ENCODE measurements around the gene CAMTA1. TPM values are rescaled to one million over a fixed set of nuclear protein-coding genes. Genes with fewer than 3 reads are reported as not detected.

The CAMTA1 gene
- total and polyA plus RNA-seq, 4 donors: 18.0 to 93.5 (median 35.8) TPM

DNA sequence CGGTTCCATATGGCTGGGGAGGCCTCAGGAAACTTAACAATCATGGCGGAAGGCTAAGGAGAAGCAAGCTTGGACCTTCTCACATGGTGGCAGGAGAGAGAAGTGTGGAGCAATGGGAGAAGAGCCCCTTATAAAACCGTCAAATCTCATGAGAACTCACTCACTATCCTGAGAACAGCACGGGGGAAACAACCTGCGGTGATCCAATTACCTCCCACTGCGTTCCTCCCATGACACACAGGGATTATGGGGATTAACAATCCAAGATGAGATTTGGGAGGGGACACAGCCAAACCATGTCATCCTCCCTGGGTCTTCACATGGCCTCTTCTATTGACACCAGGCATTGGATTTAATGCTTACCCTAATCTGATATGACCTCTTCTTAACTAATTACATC is 530.7 kb downstream of the CAMTA1 start (continued):
- no peak for TF ChIP-seq NR2F2 (IDR thresholded peaks at IDR 0.05)
- TF ChIP-seq HNF4G (IDR thresholded peaks at IDR 0.05): no peak
- TF ChIP-seq YY1 (IDR thresholded peaks at IDR 0.05): no peak
- TF ChIP-seq RAD21 (IDR thresholded peaks at IDR 0.05): no peak
- TF ChIP-seq, protein P1, sequence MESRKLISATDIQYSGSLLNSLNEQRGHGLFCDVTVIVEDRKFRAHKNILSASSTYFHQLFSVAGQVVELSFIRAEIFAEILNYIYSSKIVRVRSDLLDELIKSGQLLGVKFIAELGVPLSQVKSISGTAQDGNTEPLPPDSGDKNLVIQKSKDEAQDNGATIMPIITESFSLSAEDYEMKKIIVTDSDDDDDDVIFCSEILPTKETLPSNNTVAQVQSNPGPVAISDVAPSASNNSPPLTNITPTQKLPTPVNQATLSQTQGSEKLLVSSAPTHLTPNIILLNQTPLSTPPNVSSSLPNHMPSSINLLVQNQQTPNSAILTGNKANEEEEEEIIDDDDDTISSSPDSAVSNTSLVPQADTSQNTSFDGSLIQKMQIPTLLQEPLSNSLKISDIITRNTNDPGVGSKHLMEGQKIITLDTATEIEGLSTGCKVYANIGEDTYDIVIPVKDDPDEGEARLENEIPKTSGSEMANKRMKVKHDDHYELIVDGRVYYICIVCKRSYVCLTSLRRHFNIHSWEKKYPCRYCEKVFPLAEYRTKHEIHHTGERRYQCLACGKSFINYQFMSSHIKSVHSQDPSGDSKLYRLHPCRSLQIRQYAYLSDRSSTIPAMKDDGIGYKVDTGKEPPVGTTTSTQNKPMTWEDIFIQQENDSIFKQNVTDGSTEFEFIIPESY (IDR thresholded peaks at IDR 0.05): no peak

DNA sequence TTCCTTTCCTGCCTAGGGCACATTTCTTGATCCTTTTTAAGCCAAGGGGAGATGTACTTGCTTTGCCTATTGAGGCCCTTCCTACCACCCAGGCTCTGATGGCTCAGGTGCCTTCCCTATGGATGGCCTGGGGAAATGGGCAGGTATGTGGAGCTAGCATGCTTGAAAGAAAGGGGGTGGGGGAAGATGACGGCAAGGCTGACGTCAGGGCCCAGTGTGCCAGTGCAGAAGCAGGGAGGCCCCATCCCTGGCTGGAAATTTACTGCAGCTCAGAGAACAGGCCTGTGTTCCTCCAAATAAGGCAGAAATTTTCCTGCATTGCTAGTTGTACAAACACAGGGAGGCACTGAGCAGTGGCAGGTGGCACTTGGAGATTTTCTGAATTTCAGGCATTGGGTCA is 532.6 kb downstream of the CAMTA1 start:
- DNase-seq (ENCODE audit: low spot score): no peak
- no peaks in the 10 kb centered on the region for H3K4me1 ChIP-seq (ENCODE audit: control insufficient read depth in 4 of 4, insufficient read depth in 4 of 4, low read length in 3 of 4)
- H3K36me3 ChIP-seq (ENCODE audit: control insufficient read depth in 4 of 4, insufficient read depth in 3 of 4, low read depth in 1 of 4, low read length in 3 of 4): no peaks in the 10 kb centered on the region
- no peak overlapping the region for H3K9ac ChIP-seq (ENCODE audit: low read depth in 1 of 2, low read length in 2 of 2)
- H3K9me3 ChIP-seq (ENCODE audit: control insufficient read depth in 4 of 4, low read length in 3 of 4): no peaks in the 10 kb centered on the region
- H3K27me3 ChIP-seq (ENCODE audit: control insufficient read depth in 4 of 4, insufficient read depth in 4 of 4, low read length in 3 of 4): no peaks in the 10 kb centered on the region
- H3K4me3 ChIP-seq (ENCODE audit: low read depth in 1 of 3, low read length in 3 of 3): no peak overlapping the region
- TF ChIP-seq FOXA1 (IDR thresholded peaks at IDR 0.05): no peak
- no peak for TF ChIP-seq SP1 (IDR thresholded peaks at IDR 0.05)
- TF ChIP-seq HNF4G (IDR thresholded peaks at IDR 0.05): no peak
- TF ChIP-seq NR2F2 (IDR thresholded peaks at IDR 0.05): no peak
- TF ChIP-seq FOXA2 (IDR thresholded peaks at IDR 0.05): no peak
- TF ChIP-seq EGR1 (IDR thresholded peaks at IDR 0.05; ENCODE audit: low read depth in 2 of 2): no peak
- no peak for TF ChIP-seq TAF1 (conservative IDR thresholded peaks at IDR 0.05)
- TF ChIP-seq YY1 (IDR thresholded peaks at IDR 0.05): no peak
- no peak for TF ChIP-seq GABPA (IDR thresholded peaks at IDR 0.05 in 1 of 2, conservative IDR thresholded peaks at IDR 0.05 in 1 of 2)
- TF ChIP-seq, protein P1 (IDR thresholded peaks at IDR 0.05): no peak
- no peak overlapping the region for H3K27ac ChIP-seq (ENCODE audit: low read depth in 1 of 2, low read length in 2 of 2)
- WGBS: 95% methylated on average over 2 of the region's 2 CpGs

DNA sequence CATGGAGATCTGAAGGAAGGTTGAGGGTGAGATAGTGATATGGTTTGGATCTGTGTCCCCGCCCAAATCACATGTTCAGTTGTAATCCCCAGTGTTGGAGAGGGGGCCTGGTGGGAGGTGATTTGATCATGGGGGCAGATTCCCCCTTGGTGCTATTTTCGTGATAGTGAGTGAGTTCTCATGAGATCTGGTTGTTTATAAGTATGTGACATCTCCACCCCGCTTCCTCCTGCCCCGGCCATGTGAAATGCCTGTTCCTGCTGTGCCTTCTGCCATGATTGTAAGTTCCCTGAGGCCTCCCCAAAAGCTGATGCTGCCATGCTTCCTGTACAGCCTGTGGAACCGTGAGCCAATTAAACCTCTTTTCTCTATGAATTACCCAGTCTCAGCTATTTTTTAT is 533.9 kb downstream of the CAMTA1 start:
- H3K27me3 ChIP-seq (ENCODE audit: control insufficient read depth in 4 of 4, insufficient read depth in 4 of 4, low read length in 3 of 4): no peaks in the 10 kb centered on the region
- no peak overlapping the region for H3K4me3 ChIP-seq (ENCODE audit: low read depth in 1 of 3, low read length in 3 of 3)
- WGBS: 93% methylated on average over 5 of the region's 5 CpGs
- DNase-seq (ENCODE audit: low spot score): no peak
- no peaks in the 10 kb centered on the region for H3K36me3 ChIP-seq (ENCODE audit: control insufficient read depth in 4 of 4, insufficient read depth in 3 of 4, low read depth in 1 of 4, low read length in 3 of 4)
- no peaks in the 10 kb centered on the region for H3K4me1 ChIP-seq (ENCODE audit: control insufficient read depth in 4 of 4, insufficient read depth in 4 of 4, low read length in 3 of 4)
- no peak overlapping the region for H3K27ac ChIP-seq (ENCODE audit: low read depth in 1 of 2, low read length in 2 of 2)
- no peak for TF ChIP-seq JUND (IDR thresholded peaks at IDR 0.05)
- TF ChIP-seq HNF4G (IDR thresholded peaks at IDR 0.05): no peak
- no peak for TF ChIP-seq RXRA (IDR thresholded peaks at IDR 0.05)
- TF ChIP-seq HNF4A (conservative IDR thresholded peaks at IDR 0.05): no peak
- TF ChIP-seq, protein P2, sequence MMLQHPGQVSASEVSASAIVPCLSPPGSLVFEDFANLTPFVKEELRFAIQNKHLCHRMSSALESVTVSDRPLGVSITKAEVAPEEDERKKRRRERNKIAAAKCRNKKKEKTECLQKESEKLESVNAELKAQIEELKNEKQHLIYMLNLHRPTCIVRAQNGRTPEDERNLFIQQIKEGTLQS (IDR thresholded peaks at IDR 0.05): no peak
- TF ChIP-seq RAD21 (IDR thresholded peaks at IDR 0.05): no peak
- TF ChIP-seq YY1 (IDR thresholded peaks at IDR 0.05): no peak
- TF ChIP-seq GABPA (IDR thresholded peaks at IDR 0.05 in 1 of 2, conservative IDR thresholded peaks at IDR 0.05 in 1 of 2): no peak
- TF ChIP-seq TAF1 (conservative IDR thresholded peaks at IDR 0.05): no peak
- no peak for TF ChIP-seq EGR1 (IDR thresholded peaks at IDR 0.05; ENCODE audit: low read depth in 2 of 2)
- TF ChIP-seq, protein P3, sequence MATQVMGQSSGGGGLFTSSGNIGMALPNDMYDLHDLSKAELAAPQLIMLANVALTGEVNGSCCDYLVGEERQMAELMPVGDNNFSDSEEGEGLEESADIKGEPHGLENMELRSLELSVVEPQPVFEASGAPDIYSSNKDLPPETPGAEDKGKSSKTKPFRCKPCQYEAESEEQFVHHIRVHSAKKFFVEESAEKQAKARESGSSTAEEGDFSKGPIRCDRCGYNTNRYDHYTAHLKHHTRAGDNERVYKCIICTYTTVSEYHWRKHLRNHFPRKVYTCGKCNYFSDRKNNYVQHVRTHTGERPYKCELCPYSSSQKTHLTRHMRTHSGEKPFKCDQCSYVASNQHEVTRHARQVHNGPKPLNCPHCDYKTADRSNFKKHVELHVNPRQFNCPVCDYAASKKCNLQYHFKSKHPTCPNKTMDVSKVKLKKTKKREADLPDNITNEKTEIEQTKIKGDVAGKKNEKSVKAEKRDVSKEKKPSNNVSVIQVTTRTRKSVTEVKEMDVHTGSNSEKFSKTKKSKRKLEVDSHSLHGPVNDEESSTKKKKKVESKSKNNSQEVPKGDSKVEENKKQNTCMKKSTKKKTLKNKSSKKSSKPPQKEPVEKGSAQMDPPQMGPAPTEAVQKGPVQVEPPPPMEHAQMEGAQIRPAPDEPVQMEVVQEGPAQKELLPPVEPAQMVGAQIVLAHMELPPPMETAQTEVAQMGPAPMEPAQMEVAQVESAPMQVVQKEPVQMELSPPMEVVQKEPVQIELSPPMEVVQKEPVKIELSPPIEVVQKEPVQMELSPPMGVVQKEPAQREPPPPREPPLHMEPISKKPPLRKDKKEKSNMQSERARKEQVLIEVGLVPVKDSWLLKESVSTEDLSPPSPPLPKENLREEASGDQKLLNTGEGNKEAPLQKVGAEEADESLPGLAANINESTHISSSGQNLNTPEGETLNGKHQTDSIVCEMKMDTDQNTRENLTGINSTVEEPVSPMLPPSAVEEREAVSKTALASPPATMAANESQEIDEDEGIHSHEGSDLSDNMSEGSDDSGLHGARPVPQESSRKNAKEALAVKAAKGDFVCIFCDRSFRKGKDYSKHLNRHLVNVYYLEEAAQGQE (IDR thresholded peaks at IDR 0.05): no peak
- no peak for TF ChIP-seq NR2F2 (IDR thresholded peaks at IDR 0.05)
- TF ChIP-seq, protein P4, sequence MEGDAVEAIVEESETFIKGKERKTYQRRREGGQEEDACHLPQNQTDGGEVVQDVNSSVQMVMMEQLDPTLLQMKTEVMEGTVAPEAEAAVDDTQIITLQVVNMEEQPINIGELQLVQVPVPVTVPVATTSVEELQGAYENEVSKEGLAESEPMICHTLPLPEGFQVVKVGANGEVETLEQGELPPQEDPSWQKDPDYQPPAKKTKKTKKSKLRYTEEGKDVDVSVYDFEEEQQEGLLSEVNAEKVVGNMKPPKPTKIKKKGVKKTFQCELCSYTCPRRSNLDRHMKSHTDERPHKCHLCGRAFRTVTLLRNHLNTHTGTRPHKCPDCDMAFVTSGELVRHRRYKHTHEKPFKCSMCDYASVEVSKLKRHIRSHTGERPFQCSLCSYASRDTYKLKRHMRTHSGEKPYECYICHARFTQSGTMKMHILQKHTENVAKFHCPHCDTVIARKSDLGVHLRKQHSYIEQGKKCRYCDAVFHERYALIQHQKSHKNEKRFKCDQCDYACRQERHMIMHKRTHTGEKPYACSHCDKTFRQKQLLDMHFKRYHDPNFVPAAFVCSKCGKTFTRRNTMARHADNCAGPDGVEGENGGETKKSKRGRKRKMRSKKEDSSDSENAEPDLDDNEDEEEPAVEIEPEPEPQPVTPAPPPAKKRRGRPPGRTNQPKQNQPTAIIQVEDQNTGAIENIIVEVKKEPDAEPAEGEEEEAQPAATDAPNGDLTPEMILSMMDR (IDR thresholded peaks at IDR 0.05; ENCODE audit: low read depth, low read length, missing input control): no peak
- TF ChIP-seq, protein P5, sequence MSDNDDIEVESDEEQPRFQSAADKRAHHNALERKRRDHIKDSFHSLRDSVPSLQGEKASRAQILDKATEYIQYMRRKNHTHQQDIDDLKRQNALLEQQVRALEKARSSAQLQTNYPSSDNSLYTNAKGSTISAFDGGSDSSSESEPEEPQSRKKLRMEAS (IDR thresholded peaks at IDR 0.05): no peak
- TF ChIP-seq SP1 (IDR thresholded peaks at IDR 0.05): no peak
- TF ChIP-seq, protein P1 (IDR thresholded peaks at IDR 0.05): no peak
- no peak for TF ChIP-seq FOXA2 (IDR thresholded peaks at IDR 0.05)
- no peak for TF ChIP-seq FOXA1 (IDR thresholded peaks at IDR 0.05)
- H3K9ac ChIP-seq (ENCODE audit: low read depth in 1 of 2, low read length in 2 of 2): no peak overlapping the region
- H3K9me3 ChIP-seq (ENCODE audit: control insufficient read depth in 4 of 4, low read length in 3 of 4): no peaks in the 10 kb centered on the region

All from liver (tissue), 9 donors.